Transverse colon (tissue), 4 donors: ENCODE data around the gene PDE7B. TPM values are rescaled to one million over a fixed set of nuclear protein-coding genes. Genes with fewer than 3 reads are reported as not detected.

Source experiments
- DNase-seq: peaks from one replicate; pipeline ENCODE4 v3.0.0-alpha.2; 2019
- H3K27ac ChIP-seq, 4 donors: fragments of 200-600 bp; sonication (generic); 2 replicates each; pipeline ENCODE4 v1.5.1; 2016 to 2018; ENCODE audit warnings: inconsistent platforms in 4 of 4
- H3K27me3 ChIP-seq: fragments of 200-600 bp; sonication (generic); 2 replicates; pipeline ENCODE4 v1.5.1; 2017; ENCODE audit warnings: inconsistent platforms
- H3K36me3 ChIP-seq, 4 donors: fragments of 200-600 bp; sonication (generic); 2 replicates each; pipeline ENCODE4 v1.5.1; 2017 to 2019; ENCODE audit warnings: inconsistent platforms in 4 of 4
- H3K4me1 ChIP-seq, 4 donors: fragments of 200-600 bp; sonication (generic); 2 replicates each; pipeline ENCODE4 v1.5.1; 2017 to 2020; ENCODE audit warnings: inconsistent platforms in 4 of 4
- H3K4me3 ChIP-seq, 4 donors: fragments of 200-600 bp; sonication (generic); 1 replicate in 1 of 4; 2 replicates in 3 of 4; pipeline versions ENCODE4 v1.5.1 to v1.6.1; 2017 to 2019; ENCODE audit warnings: inconsistent platforms in 4 of 4
- H3K9me3 ChIP-seq, 2 donors: fragments of 200-600 bp; sonication (generic); 2 replicates each; pipeline ENCODE4 v1.5.1; 2017 to 2019; ENCODE audit warnings: inconsistent platforms in 2 of 2
- CTCF ChIP-seq, 5 experiments: fragments of 200-600 bp in 3 of 5; fragments of 450-650 bp in 2 of 5; sonication (generic) in 3 of 5; IDR thresholded peaks; 1 replicate in 2 of 5; 2 replicates in 3 of 5; pipeline ENCODE4 v1.5.1; 2016 to 2017; ENCODE audit warnings: antibody characterized with exemption in 5 of 5, inconsistent platforms in 3 of 5, mild to moderate bottlenecking in 2 of 5, moderate library complexity in 1 of 5
- EP300 ChIP-seq: sonication (generic); formaldehyde crosslinking; IDR thresholded peaks from one replicate; pipeline ENCODE4 v1.6.1; 2017; ENCODE audit warnings: antibody characterized with exemption, low read depth
- POLR2A ChIP-seq: fragments of 450-650 bp; IDR thresholded peaks from one replicate; pipeline ENCODE4 v1.6.1; 2016; ENCODE audit warnings: antibody characterized with exemption, mild to moderate bottlenecking, moderate library complexity
- POLR2AphosphoS5 ChIP-seq, 3 donors: sonication (generic); formaldehyde crosslinking; IDR thresholded peaks; one replicate each; pipeline ENCODE4 v1.6.1; 2016; ENCODE audit warnings: antibody characterized with exemption in 3 of 3
- WGBS, 2 donors: methylation state at CpG; one replicate each; pipeline ENCODE4 v1.1.5; 2018; ENCODE audit warnings: low coverage in 1 of 2; 5-methylcytosine and 5-hydroxymethylcytosine counted together
- in situ Hi-C, 4 donors: fragments of 200-750 bp; cut with MboI; loops; one replicate each; pipeline versions ENCODE4 v1.15.0 to v1.15.1; 2017; ENCODE audit warnings: low sequenced_read_pairs in 3 of 4, low pct_ligation_motif_present in 1 of 4, low pct_unique_long_range_greater_than_20kb in 1 of 4
- intact Hi-C: fragments of 100-400 bp; cut with DNase I; formaldehyde crosslinking; loops from one replicate; pipeline ENCODE4 v1.15.1; 2023; ENCODE audit warnings: low total_unique reads
- total RNA-seq, 4 donors: library from RNA; depleted of rRNA; stranded (reverse); fragments of >200 nt; gene quantifications; one replicate each; pipeline ENCODE4 v1.1.0, GENCODE V29; 2016

The PDE7B gene
- total RNA-seq, 4 donors from 2014 or later, result 0.40 to 2.2 (median 1.4) TPM

DNA sequence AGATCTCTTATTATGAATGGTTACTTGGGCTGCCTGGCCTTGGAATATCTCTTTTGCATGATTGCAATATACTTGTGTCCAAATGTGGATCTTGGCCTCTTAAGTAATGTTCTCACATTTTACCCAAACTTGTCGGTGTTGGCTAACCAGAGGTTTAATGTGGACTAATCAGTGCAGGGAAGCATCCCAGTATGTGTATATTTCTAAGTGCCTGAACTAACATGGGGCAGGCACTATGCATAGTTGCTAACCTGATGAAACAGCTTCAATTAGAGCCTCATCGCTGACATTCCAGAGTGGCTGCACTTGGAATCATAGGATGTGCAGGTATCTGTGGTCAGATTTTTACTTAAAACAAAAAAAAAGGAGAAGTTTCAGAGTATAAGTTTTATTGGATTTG is 160.0 kb downstream of the PDE7B start:
- TF ChIP-seq POLR2A (no peak), CTCF (IDR thresholded peaks at IDR 0.05) (no peak), POLR2AphosphoS5 (IDR thresholded peaks at IDR 0.05) (no peak), EP300 (no peak)
- Histone ChIP-seq H3K36me3 (no peaks in the 10 kb centered on the region), H3K9me3 (no peaks in the 10 kb centered on the region), H3K4me1 (no peaks in the 10 kb centered on the region), H3K27ac (no peak overlapping the region), H3K27me3 (no peaks in the 10 kb centered on the region), H3K4me3 (no peak overlapping the region)
- no peak for DNase-seq
- WGBS, 2 donors, result 83 to 92% methylated on average over 2 of the region's 2 CpGs
- intact Hi-C loops (no loop called here), in situ Hi-C loops (no loop called here)

- Histone ChIP-seq H3K27ac (no peak overlapping the region), H3K4me3 (no peak overlapping the region), H3K9me3 (no peaks in the 10 kb centered on the region), H3K36me3 (no peaks in the 10 kb centered on the region), H3K4me1 (no peaks in the 10 kb centered on the region), H3K27me3 (no peaks in the 10 kb centered on the region)
- no peak for DNase-seq
- in situ Hi-C loops, result no loop called here
- intact Hi-C loops, result no loop called here
- no peak for TF ChIP-seq EP300
- no peak for TF ChIP-seq POLR2A
- TF ChIP-seq CTCF (IDR thresholded peaks at IDR 0.05), result no peak
- no peak for TF ChIP-seq POLR2AphosphoS5 (IDR thresholded peaks at IDR 0.05)
- WGBS, 2 donors, result 60 to 80% methylated on average over 1 of the region's 1 CpG
Observed at GRCh38 chr6:136012198-136012887, 160.8 kb downstream of the PDE7B start.

DNA sequence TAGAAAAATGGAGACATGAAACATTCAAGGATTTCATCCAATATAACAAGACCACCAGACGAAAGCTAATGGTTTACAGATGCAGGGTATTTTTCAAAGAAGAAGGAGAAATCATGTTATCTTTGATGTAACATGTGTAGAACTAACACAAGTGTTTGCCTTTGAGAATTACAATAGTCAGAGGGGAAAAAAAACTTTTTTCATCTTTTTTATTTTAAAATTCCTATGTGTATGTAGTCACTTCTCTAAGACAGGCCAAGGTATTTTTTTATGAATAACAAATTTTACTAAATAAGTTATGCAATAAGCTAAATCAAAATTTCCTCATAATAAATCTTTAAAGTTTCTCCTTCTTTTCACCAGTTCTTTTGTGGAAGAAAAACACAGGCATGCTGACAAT is 161.4 kb downstream of the PDE7B start:
- 80 to 85% methylated on average over 1 of the region's 1 CpG for WGBS, 2 donors
- in situ Hi-C loops (no loop called here), intact Hi-C loops (no loop called here)
- no peak for DNase-seq
- Histone ChIP-seq H3K4me1 (no peaks in the 10 kb centered on the region), H3K9me3 (no peaks in the 10 kb centered on the region), H3K36me3 (no peaks in the 10 kb centered on the region), H3K27me3 (no peaks in the 10 kb centered on the region), H3K27ac (no peak overlapping the region), H3K4me3 (no peak overlapping the region)
- TF ChIP-seq EP300 (no peak), CTCF (IDR thresholded peaks at IDR 0.05) (no peak)

- Histone ChIP-seq H3K4me3 (no peak overlapping the region), H3K27me3 (no peaks in the 10 kb centered on the region), H3K9me3 (no peaks in the 10 kb centered on the region), H3K36me3 (no peaks in the 10 kb centered on the region), H3K4me1 (no peaks in the 10 kb centered on the region), H3K27ac (peak overlapping the region in 1 of 4 donors; percentile 7)
- intact Hi-C loops (no loop called here), in situ Hi-C loops (no loop called here)
- WGBS, 2 donors, result 75 to 78% methylated on average over 15 of the region's 15 CpGs
- no peak for DNase-seq
- TF ChIP-seq CTCF (IDR thresholded peaks at IDR 0.05) (no peak), EP300 (no peak), POLR2AphosphoS5 (IDR thresholded peaks at IDR 0.05) (no peak), POLR2A (no peak)
Observed at GRCh38 chr6:136014454-136015437, 163.2 kb downstream of the PDE7B start.
